SK-N-SH (cell line): Measurements from ENCODE around the gene KRTAP20-4. TPM values are rescaled to one million over a fixed set of nuclear protein-coding genes. Genes with fewer than 3 reads are reported as not detected.

ENCODE experiments used
- CTCF ChIA-PET: fragments of 300-600, 350-600 bp; formaldehyde crosslinking; extraction: SDS; loops from one replicate; lab custom pipeline; 2021; lab: Yijun Ruan, JAX
- POLR2A ChIA-PET: fragments of 350-600 bp; sonication (Branson Sonifier 250); formaldehyde crosslinking; extraction: SDS; loops from one replicate; lab custom pipeline; 2020; ENCODE audit warnings: antibody characterized with exemption, inconsistent platforms; lab: Yijun Ruan, JAX
- DNase-seq: peaks from one replicate; pipeline ENCODE4 v3.0.0; 2012
- H2AFZ ChIP-seq: fragments of 200-600 bp; sonication (generic); 2 replicates; pipeline ENCODE4 v1.8.1; 2016; ENCODE audit warnings: antibody characterized with exemption, mild to moderate bottlenecking, low read depth
- H3F3A ChIP-seq: fragments of 200-600 bp; sonication (generic); replicated peaks from 2 replicates; pipeline ENCODE3; 2016; ENCODE audit warnings: antibody characterized with exemption, mild to moderate bottlenecking; ENCODE audit not compliant: insufficient read depth
- H3K27ac ChIP-seq, 2 experiments: fragments of 200-500 bp in 1 of 2; fragments of 200-600 bp in 1 of 2; sonication (Bioruptor generic) in 1 of 2; sonication (generic), shearing (Covaris generic) in 1 of 2; 2 replicates each; pipeline versions ENCODE4 v1.5.1 to v1.6.1; 2014 to 2016; ENCODE audit warnings: low read depth in 2 of 2, inconsistent platforms in 1 of 2, low read length in 1 of 2, mild to moderate bottlenecking in 1 of 2, mixed read lengths in 1 of 2
- H3K27me3 ChIP-seq: fragments of 200-600 bp; sonication (generic), shearing (Covaris generic); 2 replicates; pipeline ENCODE4 v1.6.1; 2016; ENCODE audit warnings: mixed run types; ENCODE audit not compliant: insufficient read depth
- H3K36me3 ChIP-seq, 2 experiments: fragments of 200-500 bp in 1 of 2; fragments of 200-600 bp in 1 of 2; sonication (Bioruptor generic) in 1 of 2; sonication (generic) in 1 of 2; replicated peaks in 1 of 2; 2 replicates each; pipeline versions ENCODE3 to v1.5.1; 2014 to 2016; ENCODE audit warnings: low read length in 1 of 2, mild to moderate bottlenecking in 1 of 2; ENCODE audit not compliant: insufficient read depth in 2 of 2, control insufficient read depth in 1 of 2
- H3K4me1 ChIP-seq, 2 experiments: fragments of 200-500 bp in 1 of 2; fragments of 200-600 bp in 1 of 2; sonication (Bioruptor generic) in 1 of 2; sonication (generic), shearing (Covaris generic) in 1 of 2; 2 replicates each; pipeline versions ENCODE4 v1.5.1 to v1.6.1; 2014 to 2016; ENCODE audit warnings: low read depth in 1 of 2, low read length in 1 of 2, mixed run types in 1 of 2; ENCODE audit not compliant: insufficient read depth in 2 of 2, control insufficient read depth in 1 of 2
- H3K4me2 ChIP-seq: fragments of 200-600 bp; sonication (generic), shearing (Covaris generic); 2 replicates; pipeline ENCODE4 v1.6.1; 2017; ENCODE audit warnings: mixed run types
- H3K4me3 ChIP-seq, 2 experiments: fragments of 200-500 bp in 1 of 2; fragments of 200-600 bp in 1 of 2; sonication (Bioruptor generic) in 1 of 2; sonication (generic), shearing (Covaris generic) in 1 of 2; 2 replicates each; pipeline versions ENCODE4 v1.5.1 to v1.8.1; 2014 to 2016; ENCODE audit warnings: low read depth in 2 of 2, inconsistent platforms in 1 of 2, low read length in 1 of 2, mild to moderate bottlenecking in 1 of 2, mixed read lengths in 1 of 2, moderate library complexity in 1 of 2
- H3K79me2 ChIP-seq: fragments of 200-600 bp; sonication (generic); 2 replicates; pipeline ENCODE4 v1.8.1; 2017; ENCODE audit warnings: mild to moderate bottlenecking; ENCODE audit not compliant: insufficient read depth
- H3K9ac ChIP-seq: fragments of 200-600 bp; sonication (generic); 2 replicates; pipeline ENCODE4 v1.6.1; 2017; ENCODE audit warnings: mixed run types
- H3K9me2 ChIP-seq: fragments of 200-600 bp; sonication (generic); 2 replicates; pipeline ENCODE4 v1.6.1; 2017; ENCODE audit warnings: mixed run types
- H3K9me3 ChIP-seq: fragments of 200-600 bp; sonication (generic); 2 replicates; pipeline ENCODE4 v1.6.1; 2017; ENCODE audit warnings: mixed run types, mild to moderate bottlenecking, moderate library complexity
- H4K20me1 ChIP-seq: fragments of 200-600 bp; sonication (generic); 2 replicates; pipeline ENCODE4 v1.6.1; 2017; ENCODE audit warnings: mild to moderate bottlenecking, mixed run types; ENCODE audit not compliant: insufficient read depth
- CHD2 ChIP-seq: fragments of 150-350 bp; IDR thresholded peaks from 2 replicates; pipeline ENCODE4 v1.6.1; 2018; ENCODE audit warnings: low read length; ENCODE audit not compliant: partially characterized antibody
- ELF1 ChIP-seq: IDR thresholded peaks from 2 replicates; pipeline ENCODE4 v1.4.0; 2012
- EP300 ChIP-seq, 2 experiments: IDR thresholded peaks; 2 replicates each; pipeline versions ENCODE4 v1.4.0 to v1.6.1; 2012; ENCODE audit warnings: borderline replicate concordance in 1 of 2, low read depth in 1 of 2, low read length in 1 of 2
- FOXJ3 ChIP-seq: sonication (generic); formaldehyde crosslinking; IDR thresholded peaks from 2 replicates; pipeline ENCODE4 v1.5.1; 2020; ENCODE audit warnings: mild to moderate bottlenecking, missing genetic modification reagents
- FOXM1 ChIP-seq: IDR thresholded peaks from 2 replicates; pipeline ENCODE4 v1.4.0; 2012; ENCODE audit warnings: low read depth, mild to moderate bottlenecking
- GATA2 ChIP-seq: sonication (generic); formaldehyde crosslinking; IDR thresholded peaks from 2 replicates; pipeline ENCODE4 v1.5.0; 2020; ENCODE audit warnings: mild to moderate bottlenecking, missing genetic modification reagents
- NFIC ChIP-seq: IDR thresholded peaks from 2 replicates; pipeline ENCODE4 v1.4.0; 2012; ENCODE audit warnings: borderline replicate concordance
- NRF1 ChIP-seq: IDR thresholded peaks from 2 replicates; pipeline ENCODE4 v1.6.1; 2012; ENCODE audit warnings: low read depth, mild to moderate bottlenecking, low read length
- RAD21 ChIP-seq: IDR thresholded peaks from 2 replicates; pipeline ENCODE4 v1.6.1; 2012; ENCODE audit warnings: mild to moderate bottlenecking, low read length
- RFX5 ChIP-seq: IDR thresholded peaks from 2 replicates; pipeline ENCODE4 v1.6.1; 2012; ENCODE audit warnings: mild to moderate bottlenecking, improper control_type of control experiment, low read length
- RXRA ChIP-seq: IDR thresholded peaks from 2 replicates; pipeline ENCODE4 v1.4.0; 2012; ENCODE audit warnings: low read depth, mild to moderate bottlenecking, borderline replicate concordance
- SIN3A ChIP-seq: IDR thresholded peaks from 2 replicates; pipeline ENCODE4 v1.6.1; 2012; ENCODE audit warnings: low read depth, mild to moderate bottlenecking, low read length, moderate library complexity, borderline replicate concordance
- TAF1 ChIP-seq: IDR thresholded peaks from 2 replicates; pipeline ENCODE4 v1.6.1; 2012; ENCODE audit warnings: low read depth, mild to moderate bottlenecking, low read length, moderate library complexity, borderline replicate concordance
- TCF12 ChIP-seq: IDR thresholded peaks from 2 replicates; pipeline ENCODE4 v1.4.0; 2012
- TEAD4 ChIP-seq: IDR thresholded peaks from 2 replicates; pipeline ENCODE4 v1.4.0; 2012; ENCODE audit warnings: mild to moderate bottlenecking, borderline replicate concordance; ENCODE audit not compliant: insufficient read depth
- YY1 ChIP-seq: IDR thresholded peaks from 2 replicates; pipeline ENCODE4 v1.4.0; 2012; ENCODE audit warnings: low read depth, mild to moderate bottlenecking
- WGBS: methylation state at CpG from one replicate; pipeline ENCODE4 v1.1.6; 2017; ENCODE audit warnings: low lambda C conversion rate; 5-methylcytosine and 5-hydroxymethylcytosine counted together
- polyA plus RNA-seq, 3 experiments: library from polyadenylated mRNA; depleted of rRNA; stranded (reverse); fragments of >200 nt; gene quantifications; 2 replicates each; pipeline ENCODE4 v1.2.3, GENCODE V29; 2012
- TF ChIP-seq, protein P1 (sequence below): IDR thresholded peaks from 2 replicates; pipeline ENCODE4 v1.4.0; 2012; ENCODE audit warnings: low read depth, borderline replicate concordance
- TF ChIP-seq, protein P2 (sequence below): IDR thresholded peaks from 2 replicates; pipeline ENCODE4 v1.4.0; 2012; ENCODE audit warnings: low read depth, borderline replicate concordance
- TF ChIP-seq, protein P3 (sequence below): IDR thresholded peaks from 2 replicates; pipeline ENCODE4 v1.6.1; 2012; ENCODE audit warnings: mild to moderate bottlenecking, low read depth, low read length, moderate library complexity
- TF ChIP-seq, protein P4 (sequence below): IDR thresholded peaks from 2 replicates; pipeline ENCODE4 v1.4.0; 2012; ENCODE audit warnings: low read depth
- TF ChIP-seq, protein P5 (sequence below): IDR thresholded peaks from 2 replicates; pipeline ENCODE4; 2012
- TF ChIP-seq, protein P6 (sequence below): fragments of 200-600 bp; sonication (generic); IDR thresholded peaks from 2 replicates; pipeline ENCODE4 v1.6.1; 2017; ENCODE audit warnings: antibody characterized with exemption, mild to moderate bottlenecking, moderate library complexity
- TF ChIP-seq, protein P7 (sequence below): fragments of 150-350 bp; IDR thresholded peaks from 2 replicates; pipeline ENCODE4 v1.6.1; 2017; ENCODE audit warnings: antibody characterized with exemption, low read length, low read depth, borderline replicate concordance

Gene KRTAP20-4
- polyA plus RNA-seq, 1 of the 3 experiments (the other 2 are of a cell fraction): not detected

DNA sequence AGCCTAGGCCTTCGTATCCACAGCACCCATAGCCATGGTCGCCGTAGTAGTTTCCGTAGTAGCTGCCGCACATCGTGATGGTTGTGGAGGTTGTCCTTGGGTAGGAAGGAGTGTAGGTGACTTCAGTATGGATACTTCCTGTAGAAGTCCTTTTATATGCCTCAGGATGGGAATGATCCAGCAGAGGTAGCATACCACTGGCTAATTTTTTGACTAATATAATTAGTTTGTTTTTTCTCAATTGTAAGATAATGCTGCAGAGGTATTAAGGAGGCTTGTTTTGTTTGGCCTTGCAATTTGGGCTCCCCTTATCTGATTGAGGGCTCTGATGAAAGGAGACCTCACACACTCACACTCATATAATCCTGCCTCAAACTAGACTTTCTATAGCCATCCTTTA is 21.6 kb upstream of the KRTAP20-4 start, which contains the start of gene KRTAP6-2 (continued):
- no peak for TF ChIP-seq TEAD4
- TF ChIP-seq, protein P1, sequence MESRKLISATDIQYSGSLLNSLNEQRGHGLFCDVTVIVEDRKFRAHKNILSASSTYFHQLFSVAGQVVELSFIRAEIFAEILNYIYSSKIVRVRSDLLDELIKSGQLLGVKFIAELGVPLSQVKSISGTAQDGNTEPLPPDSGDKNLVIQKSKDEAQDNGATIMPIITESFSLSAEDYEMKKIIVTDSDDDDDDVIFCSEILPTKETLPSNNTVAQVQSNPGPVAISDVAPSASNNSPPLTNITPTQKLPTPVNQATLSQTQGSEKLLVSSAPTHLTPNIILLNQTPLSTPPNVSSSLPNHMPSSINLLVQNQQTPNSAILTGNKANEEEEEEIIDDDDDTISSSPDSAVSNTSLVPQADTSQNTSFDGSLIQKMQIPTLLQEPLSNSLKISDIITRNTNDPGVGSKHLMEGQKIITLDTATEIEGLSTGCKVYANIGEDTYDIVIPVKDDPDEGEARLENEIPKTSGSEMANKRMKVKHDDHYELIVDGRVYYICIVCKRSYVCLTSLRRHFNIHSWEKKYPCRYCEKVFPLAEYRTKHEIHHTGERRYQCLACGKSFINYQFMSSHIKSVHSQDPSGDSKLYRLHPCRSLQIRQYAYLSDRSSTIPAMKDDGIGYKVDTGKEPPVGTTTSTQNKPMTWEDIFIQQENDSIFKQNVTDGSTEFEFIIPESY: no peak
- TF ChIP-seq EP300 (IDR thresholded peaks at IDR 0.05; ENCODE audit: borderline replicate concordance in 1 of 2, low read depth in 1 of 2, low read length in 1 of 2): no peak
- TF ChIP-seq, protein P2, sequence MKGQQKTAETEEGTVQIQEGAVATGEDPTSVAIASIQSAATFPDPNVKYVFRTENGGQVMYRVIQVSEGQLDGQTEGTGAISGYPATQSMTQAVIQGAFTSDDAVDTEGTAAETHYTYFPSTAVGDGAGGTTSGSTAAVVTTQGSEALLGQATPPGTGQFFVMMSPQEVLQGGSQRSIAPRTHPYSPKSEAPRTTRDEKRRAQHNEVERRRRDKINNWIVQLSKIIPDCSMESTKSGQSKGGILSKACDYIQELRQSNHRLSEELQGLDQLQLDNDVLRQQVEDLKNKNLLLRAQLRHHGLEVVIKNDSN: no peak
- no peak for TF ChIP-seq FOXJ3 (CRISPR knock-in tag)
- no peak for TF ChIP-seq CHD2
- no peak for TF ChIP-seq TCF12
- TF ChIP-seq, all 33 proteins: peak for 0

DNA sequence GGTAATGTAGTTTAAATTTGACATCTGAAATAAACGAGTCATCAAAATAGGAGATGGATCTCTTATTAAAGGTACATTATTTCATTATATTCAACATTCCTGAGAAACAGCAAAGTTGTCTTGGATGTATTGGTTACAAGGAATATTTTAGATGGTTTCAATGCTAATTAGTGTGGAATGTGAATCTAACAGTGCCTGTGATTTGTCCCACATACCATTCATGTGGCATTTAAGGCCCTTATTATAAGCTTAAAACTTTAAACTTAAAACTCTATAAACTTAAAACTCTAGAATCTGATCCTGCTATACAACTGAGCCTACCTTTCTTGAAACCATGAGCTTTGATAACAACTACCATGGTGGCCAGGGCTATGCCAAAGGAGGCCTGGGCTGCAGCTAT is 19.6 kb upstream of the KRTAP20-4 start, which contains the start of gene KRTAP22-1:
KRTAP22-1 (plus strand) TSS at position 301 of the 400 bp plus-strand sequence.
- Histone ChIP-seq H3K36me3 (no peaks in the 10 kb centered on the region), H3K4me3 (no peak within 1 kb of the TSS), H3K9ac (no peak within 1 kb of the TSS), H3K79me2 (no peaks in the 10 kb centered on the region), H3K9me3 (no peaks in the 10 kb centered on the region), H3K4me1 (no peaks in the 10 kb centered on the region), H2AFZ (no peak within 1 kb of the TSS), H3K27ac (no peak within 1 kb of the TSS), H3K27me3 (no peaks in the 10 kb centered on the region), H3F3A (no peaks in the 10 kb centered on the region), H3K9me2 (no peaks in the 10 kb centered on the region), H4K20me1 (no peaks in the 10 kb centered on the region), H3K4me2 (no peak within 1 kb of the TSS)
- POLR2A ChIA-PET: no interaction called here
- no peak for DNase-seq
- WGBS: 4% methylated on average over 1 of the region's 1 CpG
- CTCF ChIA-PET: interaction anchor here (0.6 to 1.0 kb wide), 2 partner anchors 9 to 48 kb away, joined by 3 read pairs; no protein-coding TSS in a partner anchor
- TF ChIP-seq GATA2 (CRISPR knock-in tag): no peak
- TF ChIP-seq, protein P3, sequence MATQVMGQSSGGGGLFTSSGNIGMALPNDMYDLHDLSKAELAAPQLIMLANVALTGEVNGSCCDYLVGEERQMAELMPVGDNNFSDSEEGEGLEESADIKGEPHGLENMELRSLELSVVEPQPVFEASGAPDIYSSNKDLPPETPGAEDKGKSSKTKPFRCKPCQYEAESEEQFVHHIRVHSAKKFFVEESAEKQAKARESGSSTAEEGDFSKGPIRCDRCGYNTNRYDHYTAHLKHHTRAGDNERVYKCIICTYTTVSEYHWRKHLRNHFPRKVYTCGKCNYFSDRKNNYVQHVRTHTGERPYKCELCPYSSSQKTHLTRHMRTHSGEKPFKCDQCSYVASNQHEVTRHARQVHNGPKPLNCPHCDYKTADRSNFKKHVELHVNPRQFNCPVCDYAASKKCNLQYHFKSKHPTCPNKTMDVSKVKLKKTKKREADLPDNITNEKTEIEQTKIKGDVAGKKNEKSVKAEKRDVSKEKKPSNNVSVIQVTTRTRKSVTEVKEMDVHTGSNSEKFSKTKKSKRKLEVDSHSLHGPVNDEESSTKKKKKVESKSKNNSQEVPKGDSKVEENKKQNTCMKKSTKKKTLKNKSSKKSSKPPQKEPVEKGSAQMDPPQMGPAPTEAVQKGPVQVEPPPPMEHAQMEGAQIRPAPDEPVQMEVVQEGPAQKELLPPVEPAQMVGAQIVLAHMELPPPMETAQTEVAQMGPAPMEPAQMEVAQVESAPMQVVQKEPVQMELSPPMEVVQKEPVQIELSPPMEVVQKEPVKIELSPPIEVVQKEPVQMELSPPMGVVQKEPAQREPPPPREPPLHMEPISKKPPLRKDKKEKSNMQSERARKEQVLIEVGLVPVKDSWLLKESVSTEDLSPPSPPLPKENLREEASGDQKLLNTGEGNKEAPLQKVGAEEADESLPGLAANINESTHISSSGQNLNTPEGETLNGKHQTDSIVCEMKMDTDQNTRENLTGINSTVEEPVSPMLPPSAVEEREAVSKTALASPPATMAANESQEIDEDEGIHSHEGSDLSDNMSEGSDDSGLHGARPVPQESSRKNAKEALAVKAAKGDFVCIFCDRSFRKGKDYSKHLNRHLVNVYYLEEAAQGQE: no peak
- no peak for TF ChIP-seq FOXJ3 (CRISPR knock-in tag)
- no peak for TF ChIP-seq SIN3A
- TF ChIP-seq NFIC: no peak
- TF ChIP-seq NRF1: no peak
- TF ChIP-seq, protein P4, sequence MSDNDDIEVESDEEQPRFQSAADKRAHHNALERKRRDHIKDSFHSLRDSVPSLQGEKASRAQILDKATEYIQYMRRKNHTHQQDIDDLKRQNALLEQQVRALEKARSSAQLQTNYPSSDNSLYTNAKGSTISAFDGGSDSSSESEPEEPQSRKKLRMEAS: no peak
- TF ChIP-seq, protein P5, sequence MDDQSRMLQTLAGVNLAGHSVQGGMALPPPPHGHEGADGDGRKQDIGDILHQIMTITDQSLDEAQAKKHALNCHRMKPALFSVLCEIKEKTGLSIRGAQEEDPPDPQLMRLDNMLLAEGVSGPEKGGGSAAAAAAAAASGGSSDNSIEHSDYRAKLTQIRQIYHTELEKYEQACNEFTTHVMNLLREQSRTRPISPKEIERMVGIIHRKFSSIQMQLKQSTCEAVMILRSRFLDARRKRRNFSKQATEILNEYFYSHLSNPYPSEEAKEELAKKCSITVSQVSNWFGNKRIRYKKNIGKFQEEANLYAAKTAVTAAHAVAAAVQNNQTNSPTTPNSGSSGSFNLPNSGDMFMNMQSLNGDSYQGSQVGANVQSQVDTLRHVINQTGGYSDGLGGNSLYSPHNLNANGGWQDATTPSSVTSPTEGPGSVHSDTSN: no peak
- TF ChIP-seq TAF1: no peak
- no peak for TF ChIP-seq RXRA
- TF ChIP-seq YY1: no peak
- TF ChIP-seq, protein P6, sequence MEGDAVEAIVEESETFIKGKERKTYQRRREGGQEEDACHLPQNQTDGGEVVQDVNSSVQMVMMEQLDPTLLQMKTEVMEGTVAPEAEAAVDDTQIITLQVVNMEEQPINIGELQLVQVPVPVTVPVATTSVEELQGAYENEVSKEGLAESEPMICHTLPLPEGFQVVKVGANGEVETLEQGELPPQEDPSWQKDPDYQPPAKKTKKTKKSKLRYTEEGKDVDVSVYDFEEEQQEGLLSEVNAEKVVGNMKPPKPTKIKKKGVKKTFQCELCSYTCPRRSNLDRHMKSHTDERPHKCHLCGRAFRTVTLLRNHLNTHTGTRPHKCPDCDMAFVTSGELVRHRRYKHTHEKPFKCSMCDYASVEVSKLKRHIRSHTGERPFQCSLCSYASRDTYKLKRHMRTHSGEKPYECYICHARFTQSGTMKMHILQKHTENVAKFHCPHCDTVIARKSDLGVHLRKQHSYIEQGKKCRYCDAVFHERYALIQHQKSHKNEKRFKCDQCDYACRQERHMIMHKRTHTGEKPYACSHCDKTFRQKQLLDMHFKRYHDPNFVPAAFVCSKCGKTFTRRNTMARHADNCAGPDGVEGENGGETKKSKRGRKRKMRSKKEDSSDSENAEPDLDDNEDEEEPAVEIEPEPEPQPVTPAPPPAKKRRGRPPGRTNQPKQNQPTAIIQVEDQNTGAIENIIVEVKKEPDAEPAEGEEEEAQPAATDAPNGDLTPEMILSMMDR: no peak
- no peak for TF ChIP-seq ELF1
- TF ChIP-seq FOXM1: no peak
- no peak for TF ChIP-seq RFX5
- no peak for TF ChIP-seq RAD21
- TF ChIP-seq, protein P7, sequence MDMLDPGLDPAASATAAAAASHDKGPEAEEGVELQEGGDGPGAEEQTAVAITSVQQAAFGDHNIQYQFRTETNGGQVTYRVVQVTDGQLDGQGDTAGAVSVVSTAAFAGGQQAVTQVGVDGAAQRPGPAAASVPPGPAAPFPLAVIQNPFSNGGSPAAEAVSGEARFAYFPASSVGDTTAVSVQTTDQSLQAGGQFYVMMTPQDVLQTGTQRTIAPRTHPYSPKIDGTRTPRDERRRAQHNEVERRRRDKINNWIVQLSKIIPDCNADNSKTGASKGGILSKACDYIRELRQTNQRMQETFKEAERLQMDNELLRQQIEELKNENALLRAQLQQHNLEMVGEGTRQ: no peak
